Stimulated activated CD4-positive, alpha-beta T cell treated with anti-CD3 and anti-CD28 coated beads, Interleukin-2, amount 100 ng/mL, for 4 hours (primary cell): ENCODE data around the gene SLC66A3.

Experiments used
- DNase-seq: peaks from one replicate; pipeline ENCODE4 v3.0.0-alpha.2; 2020; ENCODE audit warnings: low read depth

The SLC66A3 gene

GRCh38 chr2:11213975-11214374, 58.7 kb downstream of the SLC66A3 start:
- DNase-seq, result no peak

GRCh38 chr2:11214770-11215169, 59.5 kb downstream of the SLC66A3 start:
- DNase-seq, result no peak

DNA sequence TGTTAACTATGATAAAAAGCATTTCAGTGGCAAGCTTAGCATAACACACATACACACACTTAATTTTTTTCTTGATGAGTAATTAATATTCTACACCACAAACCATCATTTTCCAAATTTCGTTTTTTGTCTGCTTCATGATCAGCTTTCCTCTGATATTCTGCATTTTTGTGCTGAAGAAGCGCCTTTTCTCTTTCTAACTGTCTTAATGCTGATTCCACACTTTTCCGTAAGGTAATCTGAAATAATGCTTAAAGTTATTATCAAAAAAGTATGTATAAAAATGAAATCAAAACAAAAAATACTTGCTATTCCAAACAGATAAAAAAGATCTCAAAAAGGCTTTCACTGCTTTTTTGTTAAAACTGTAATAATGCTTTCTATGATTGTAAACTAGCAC, 60.1 kb downstream of the SLC66A3 start:
- DNase-seq, result no peak

DNA sequence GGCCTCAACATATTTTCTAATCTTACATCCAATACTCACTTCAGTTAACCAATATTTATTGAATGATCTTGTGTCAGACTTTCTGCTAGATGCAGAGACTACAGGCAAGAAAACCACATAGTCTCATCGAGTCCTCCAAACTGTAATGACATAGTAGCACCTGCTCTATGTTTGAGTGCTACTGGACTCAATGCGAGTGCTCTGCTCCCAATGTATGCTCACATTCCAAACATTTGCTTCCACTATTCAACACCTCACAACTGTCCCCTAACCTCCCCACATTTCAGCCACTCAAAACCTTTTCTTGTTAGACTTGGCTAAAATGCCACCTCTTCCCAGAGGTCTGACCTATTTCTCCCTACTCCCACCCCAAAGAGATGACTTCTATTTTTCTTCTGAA, 65.2 kb downstream of the SLC66A3 start:
- no peak for DNase-seq

DNA sequence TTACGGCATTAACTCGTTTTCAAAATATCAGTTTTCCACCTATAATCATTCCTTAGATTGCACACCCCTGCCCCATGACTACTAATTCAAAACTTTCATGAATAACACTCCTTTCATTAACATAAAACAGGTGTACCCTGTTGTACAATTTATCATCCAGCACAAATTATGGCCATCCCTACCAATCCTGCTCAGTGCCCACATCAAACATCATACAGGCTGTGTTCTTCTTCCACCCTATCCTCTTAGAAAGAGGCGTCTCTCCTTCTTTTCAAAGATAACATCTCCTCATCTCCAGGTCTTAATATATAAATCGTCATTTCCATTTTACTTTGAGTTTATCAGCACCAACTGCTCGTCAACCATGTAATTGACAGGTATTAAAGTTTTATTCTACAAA, 67.6 kb downstream of the SLC66A3 start:
- no peak for DNase-seq

GRCh38 chr2:11224887-11225286, 69.6 kb downstream of the SLC66A3 start:
- DNase-seq, result no peak

GRCh38 chr2:11227595-11227994, 72.3 kb downstream of the SLC66A3 start:
- no peak for DNase-seq
